HG02610 (cell line): Measurements from ENCODE around the gene ZNF124.

Experiments
- ATAC-seq: cut with Tn5 transposase; IDR thresholded peaks from one replicate; pipeline ENCODE4 v1.9.1; 2021; ENCODE audit warnings: mild to moderate bottlenecking, moderate library complexity; ENCODE audit not compliant: unreplicated experiment

The ZNF124 gene

DNA sequence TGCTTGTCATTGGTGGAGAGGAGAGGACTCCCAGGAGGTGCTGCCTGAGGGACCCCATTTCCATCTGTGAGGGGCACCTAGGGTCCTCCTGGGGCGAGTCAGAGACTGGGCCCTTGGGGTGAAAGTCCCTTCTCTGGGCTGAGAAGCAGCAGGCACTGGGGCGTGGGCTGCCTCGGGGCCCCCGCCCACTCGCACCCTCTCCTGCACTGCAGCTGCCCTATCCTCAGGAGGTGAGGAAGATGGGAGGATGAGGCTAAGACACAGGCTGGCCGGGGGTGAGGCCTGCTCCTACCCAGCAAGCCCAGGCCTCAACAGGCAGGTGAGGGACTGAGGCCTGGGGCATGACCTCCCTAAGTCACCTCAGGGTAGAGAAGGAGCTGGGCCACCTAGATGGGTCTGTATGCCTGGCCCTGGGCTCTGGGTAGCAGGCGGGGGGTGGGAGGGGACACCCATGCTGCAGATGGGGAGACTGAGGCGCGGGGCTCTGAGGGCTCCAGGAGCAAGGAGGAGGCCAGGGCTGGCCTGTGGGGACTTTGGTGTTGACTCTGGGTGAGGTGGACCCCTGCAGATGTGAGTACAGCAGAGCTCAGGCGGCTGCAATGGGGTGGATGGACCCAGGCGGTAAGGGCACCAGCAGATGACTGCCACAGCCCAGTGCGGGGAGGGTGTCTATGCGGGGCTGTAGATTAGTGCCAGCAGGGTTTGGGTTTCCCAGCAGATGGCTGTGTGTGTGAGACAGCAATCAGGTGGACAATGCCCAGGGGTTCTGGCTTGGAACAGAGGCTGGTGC, 57.3 kb downstream of the ZNF124 start:
- no peak for ATAC-seq

DNA sequence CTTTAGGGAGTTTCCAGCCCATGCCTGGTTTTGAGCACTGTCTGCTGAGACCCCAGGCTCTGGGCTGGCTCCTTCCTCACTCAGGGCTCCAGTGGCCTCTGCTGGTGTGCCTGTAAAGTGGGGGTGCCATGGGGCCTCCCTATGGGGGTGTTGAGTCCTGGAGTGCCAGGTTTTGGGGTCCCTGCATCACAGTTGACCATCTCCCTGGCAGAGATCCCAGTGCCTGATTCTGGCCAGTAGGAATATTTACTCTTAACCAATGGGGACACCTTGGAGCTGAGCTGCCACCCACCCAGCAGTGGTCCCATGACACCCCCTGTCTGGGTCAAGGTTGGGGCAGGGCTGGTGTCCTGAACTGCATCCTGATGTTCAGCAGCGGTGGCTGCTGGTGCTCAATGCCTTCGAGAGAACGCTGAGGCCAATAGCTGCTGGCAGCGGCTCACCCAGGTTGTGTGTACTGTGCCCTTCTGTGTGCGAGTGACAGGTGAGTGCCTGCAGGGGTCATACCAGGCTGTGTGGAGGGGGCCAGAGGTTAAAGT, 58.0 kb downstream of the ZNF124 start:
- ATAC-seq = no peak

DNA sequence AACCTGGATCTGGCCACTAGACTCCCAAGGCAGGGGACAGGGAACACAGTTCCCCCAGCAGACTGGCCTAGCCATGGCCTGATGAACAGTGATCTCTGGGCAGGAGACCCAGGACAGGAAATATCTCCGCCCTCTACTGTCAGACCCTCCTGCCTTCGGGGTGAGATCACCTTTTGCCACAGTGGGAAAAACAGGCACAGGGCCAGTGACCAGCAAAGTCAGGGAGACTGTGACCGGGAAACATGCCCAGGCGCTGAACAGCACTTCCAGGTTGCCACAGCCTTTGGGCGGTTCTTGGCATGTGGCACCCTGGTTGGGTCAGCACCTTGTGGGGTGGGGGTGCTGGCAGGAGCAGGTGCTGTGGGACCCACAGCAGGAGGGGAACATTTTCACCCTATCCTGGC, 58.7 kb downstream of the ZNF124 start:
- no peak for ATAC-seq

DNA sequence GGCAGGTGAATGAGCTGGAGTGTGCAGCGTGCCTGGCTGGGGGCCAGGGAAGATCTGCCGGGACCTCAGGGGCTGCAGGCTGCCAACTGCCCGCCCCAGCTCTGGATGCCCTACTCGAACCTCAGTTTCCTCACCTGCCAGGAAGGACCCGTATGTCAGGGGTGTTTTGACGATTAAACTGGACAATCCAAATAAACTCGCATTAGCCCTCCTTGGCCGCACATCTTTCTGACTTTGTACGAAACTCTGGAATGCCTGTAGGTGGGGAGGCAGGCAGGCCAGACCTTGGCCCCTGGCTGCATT, 59.4 kb downstream of the ZNF124 start:
- ATAC-seq = no peak

DNA sequence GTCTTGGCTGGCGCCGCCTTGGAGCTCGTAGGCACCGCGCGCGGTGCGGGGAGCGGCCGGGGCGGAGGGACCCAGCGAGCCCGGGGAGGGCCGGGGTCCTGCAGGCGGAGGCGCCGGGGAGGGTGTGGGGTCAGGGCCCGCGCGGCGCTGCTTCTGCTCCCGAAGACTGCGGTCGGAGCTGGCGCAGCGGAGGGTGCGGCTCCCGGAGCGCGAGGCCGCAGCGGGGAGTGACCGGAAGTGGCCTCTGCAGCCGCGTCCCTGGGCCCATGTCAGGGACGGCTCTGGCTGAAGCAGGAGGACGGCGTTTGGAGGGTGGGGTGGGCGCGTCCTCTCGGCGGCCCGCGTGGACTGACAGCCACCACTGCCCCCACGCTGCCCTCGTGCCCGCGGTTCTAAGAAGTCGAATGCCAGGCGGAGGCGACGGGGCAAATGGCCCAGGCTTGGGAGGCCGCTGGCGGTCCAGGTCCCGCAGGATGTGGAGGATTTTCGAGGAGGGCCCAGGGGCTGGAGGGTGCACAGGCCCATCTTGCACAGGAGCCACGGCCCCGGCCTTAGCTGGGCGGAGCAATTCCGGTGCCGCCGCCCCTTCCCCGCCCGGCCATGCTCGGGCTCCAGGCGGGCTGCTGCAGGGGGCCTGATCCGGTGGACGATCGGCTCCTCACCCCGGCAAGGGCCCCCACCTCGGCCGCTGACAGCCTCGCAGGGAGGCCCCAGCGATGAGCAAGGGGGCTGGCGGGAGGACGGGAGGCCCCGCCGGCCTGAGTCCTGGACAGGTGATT, 59.9 kb downstream of the ZNF124 start:
- ATAC-seq = no peak

DNA sequence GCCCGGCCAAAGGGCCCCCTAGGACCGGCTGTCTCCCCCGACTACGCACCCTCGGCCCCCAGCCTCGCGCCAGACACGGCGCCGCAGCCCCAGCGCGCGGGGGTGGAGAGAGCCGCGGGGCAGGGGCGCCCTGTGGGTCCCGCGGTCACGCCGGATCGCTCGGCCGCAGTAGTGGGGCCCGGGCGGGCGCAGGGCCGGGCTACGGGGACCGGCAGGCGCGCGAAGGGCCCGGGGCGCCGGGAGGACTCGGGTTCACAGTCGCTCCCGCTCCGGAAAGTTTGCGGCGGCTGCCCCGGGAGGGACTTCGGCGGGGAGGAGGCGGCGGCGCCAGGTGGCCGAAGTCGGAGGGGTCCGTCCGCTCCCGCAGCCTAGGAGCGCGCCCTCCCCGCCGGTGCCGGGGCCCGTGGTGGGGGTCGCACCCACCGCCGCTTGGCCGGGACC, 60.5 kb downstream of the ZNF124 start:
- no peak for ATAC-seq

DNA sequence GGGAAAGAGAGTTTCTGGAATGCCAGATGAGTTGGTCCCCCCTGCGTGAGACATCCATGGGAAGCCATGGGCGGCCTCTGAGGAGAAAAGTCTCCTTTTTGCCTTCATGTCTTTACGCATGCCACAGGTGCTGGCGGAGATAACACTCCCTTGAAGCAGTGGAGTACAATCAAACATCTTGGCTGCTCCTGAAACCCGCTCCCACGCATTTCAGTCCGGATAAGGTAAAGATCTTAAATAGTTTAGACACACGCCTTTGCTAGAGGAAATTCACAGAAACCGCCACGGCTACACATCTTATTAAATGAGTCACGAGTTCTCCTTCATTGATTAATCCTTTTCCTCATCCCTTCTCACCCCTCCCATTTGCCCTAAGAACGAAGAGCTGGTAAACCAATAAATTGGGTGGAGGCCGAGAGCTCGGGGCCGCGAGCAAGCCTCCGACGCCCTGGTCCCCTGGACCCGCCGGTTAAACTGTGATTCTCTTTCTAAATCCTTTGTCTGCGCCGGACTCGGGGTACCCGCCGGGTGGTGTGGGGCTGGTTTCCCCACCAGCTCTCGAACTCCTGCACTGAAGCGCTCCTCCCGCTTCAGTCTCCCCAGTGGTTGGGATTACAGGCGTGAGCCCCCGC, 61.1 kb downstream of the ZNF124 start:
- ATAC-seq = no peak

DNA sequence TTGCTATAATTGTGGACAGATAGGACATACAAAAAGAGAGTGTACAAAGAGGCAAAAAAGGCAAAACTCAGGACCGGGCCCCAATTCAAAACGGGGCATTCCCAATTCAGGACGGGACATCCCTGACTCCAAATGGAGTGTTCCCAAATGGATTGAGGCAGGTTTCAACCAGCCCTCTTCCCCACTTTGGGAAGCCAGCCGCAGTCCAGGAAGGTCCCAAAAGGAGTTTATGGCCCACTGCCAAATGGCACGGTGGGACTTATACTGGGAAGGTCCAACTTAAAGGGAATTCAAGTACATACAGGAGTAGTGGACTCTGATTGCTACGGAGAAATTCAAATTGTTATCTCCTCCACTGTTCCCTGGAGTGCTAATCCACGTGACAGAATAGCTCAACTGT, 64.1 kb downstream of the ZNF124 start:
- ATAC-seq = no peak

DNA sequence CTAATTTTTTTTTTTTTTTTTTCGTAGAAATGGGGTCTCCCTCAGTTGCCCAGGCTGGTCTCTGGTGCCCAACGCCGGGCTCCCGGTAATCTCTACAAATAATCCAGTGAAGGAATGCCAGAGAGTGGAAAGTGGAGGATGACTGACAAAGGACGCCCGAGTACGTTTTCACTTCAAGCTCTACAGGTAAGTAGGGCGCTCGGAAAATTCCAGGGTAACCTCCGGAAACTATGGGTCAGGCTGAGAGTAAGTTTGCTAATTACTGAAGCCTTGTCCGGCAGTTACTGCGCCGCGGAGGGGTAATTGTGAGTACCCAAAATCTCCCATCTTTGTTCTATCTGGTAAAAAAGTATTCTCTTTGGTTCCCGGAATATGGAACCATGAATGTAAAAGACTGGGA, 65.9 kb downstream of the ZNF124 start:
- no peak for ATAC-seq
